Keratinocyte (primary cell): ENCODE results near the gene TIPARP.

Source experiments
- EZH2 ChIP-seq: IDR thresholded peaks from one replicate; pipeline ENCODE4 v1.6.1; 2012; ENCODE audit warnings: inconsistent platforms, mild to moderate bottlenecking, low read length, moderate library complexity
- TF ChIP-seq, protein P1 (sequence below), 3 experiments: IDR thresholded peaks in 1 of 3; conservative IDR thresholded peaks in 1 of 3; optimal IDR thresholded peaks in 1 of 3; 2 replicates in 2 of 3; 3 replicates in 1 of 3; pipeline versions ENCODE3 to v1.5.1; 2011; ENCODE audit warnings: low read length in 3 of 3, mild to moderate bottlenecking in 3 of 3, moderate library complexity in 2 of 3, control low read depth in 1 of 3, inconsistent platforms in 1 of 3; ENCODE audit not compliant: insufficient read depth in 2 of 3; ENCODE audit errors: extremely low read depth in 1 of 3

DNA sequence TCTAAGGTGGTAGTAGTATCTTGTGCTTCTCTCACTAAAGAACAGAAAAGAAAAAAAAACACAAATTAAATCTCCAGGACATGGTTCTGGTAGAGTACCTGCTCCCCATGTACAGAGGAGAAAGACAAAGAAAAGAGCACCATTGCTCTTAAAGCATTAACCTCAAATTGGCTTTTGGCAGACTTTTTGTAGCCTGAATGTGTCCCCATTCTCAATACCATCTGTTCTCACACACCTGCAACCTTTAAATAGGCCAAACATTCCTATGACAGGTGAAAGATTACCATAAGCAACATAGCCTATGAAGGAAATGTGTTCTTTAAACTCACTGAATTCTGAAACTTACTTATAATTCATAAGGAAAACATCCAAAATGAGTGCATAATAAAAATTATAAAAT lies 68.0 kb downstream of the TIPARP start:
- TF ChIP-seq, protein P1, sequence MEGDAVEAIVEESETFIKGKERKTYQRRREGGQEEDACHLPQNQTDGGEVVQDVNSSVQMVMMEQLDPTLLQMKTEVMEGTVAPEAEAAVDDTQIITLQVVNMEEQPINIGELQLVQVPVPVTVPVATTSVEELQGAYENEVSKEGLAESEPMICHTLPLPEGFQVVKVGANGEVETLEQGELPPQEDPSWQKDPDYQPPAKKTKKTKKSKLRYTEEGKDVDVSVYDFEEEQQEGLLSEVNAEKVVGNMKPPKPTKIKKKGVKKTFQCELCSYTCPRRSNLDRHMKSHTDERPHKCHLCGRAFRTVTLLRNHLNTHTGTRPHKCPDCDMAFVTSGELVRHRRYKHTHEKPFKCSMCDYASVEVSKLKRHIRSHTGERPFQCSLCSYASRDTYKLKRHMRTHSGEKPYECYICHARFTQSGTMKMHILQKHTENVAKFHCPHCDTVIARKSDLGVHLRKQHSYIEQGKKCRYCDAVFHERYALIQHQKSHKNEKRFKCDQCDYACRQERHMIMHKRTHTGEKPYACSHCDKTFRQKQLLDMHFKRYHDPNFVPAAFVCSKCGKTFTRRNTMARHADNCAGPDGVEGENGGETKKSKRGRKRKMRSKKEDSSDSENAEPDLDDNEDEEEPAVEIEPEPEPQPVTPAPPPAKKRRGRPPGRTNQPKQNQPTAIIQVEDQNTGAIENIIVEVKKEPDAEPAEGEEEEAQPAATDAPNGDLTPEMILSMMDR (optimal IDR thresholded peaks at IDR 0.05 in 1 of 3, IDR thresholded peaks at IDR 0.05 in 1 of 3, conservative IDR thresholded peaks at IDR 0.05 in 1 of 3; ENCODE audit: extremely low read depth in 1 of 3, insufficient read depth in 2 of 3, low read length in 3 of 3), result no peak
- no peak for TF ChIP-seq EZH2
